H1 (cell line): Measurements from ENCODE around the gene SASS6. TPM values are rescaled to one million over a fixed set of nuclear protein-coding genes. Genes with fewer than 3 reads are reported as not detected.

Source experiments
- CHD7 ChIP-seq: fragments of 300-600 bp; sonication (generic); IDR thresholded peaks from 2 replicates; pipeline ENCODE4 v1.7.1; 2012; ENCODE audit warnings: low read length, moderate library complexity, mild to moderate bottlenecking, inconsistent platforms; ENCODE audit not compliant: insufficient replicate concordance
- EGR1 ChIP-seq: IDR thresholded peaks from 2 replicates; pipeline ENCODE4 v1.6.1; 2011; ENCODE audit warnings: low read depth, low read length, borderline replicate concordance
- EP300 ChIP-seq, 2 experiments: IDR thresholded peaks; 1 replicate in 1 of 2; 2 replicates in 1 of 2; pipeline ENCODE4 v1.6.1; 2011 to 2012; ENCODE audit warnings: low read depth in 2 of 2, low read length in 2 of 2, mild to moderate bottlenecking in 2 of 2, borderline replicate concordance in 1 of 2, inconsistent platforms in 1 of 2, moderate library complexity in 1 of 2
- MAFK ChIP-seq: IDR thresholded peaks from 2 replicates; pipeline ENCODE4 v1.6.1; 2012; ENCODE audit warnings: low read depth, mild to moderate bottlenecking, improper control_type of control experiment, low read length
- RFX5 ChIP-seq: IDR thresholded peaks from 2 replicates; pipeline ENCODE4 v1.6.1; 2011; ENCODE audit warnings: low read depth, low read length, improper control_type of control experiment, borderline replicate concordance
- SRF ChIP-seq: IDR thresholded peaks from 2 replicates; pipeline ENCODE4 v1.6.1; 2011; ENCODE audit warnings: mild to moderate bottlenecking, low read depth, low read length, moderate library complexity
- polyA plus RNA-seq, 7 experiments: library from polyadenylated mRNA; depleted of rRNA in 3 of 7; stranded (reverse) in 5 of 7; unstranded in 2 of 7; fragments of >200 nt in 5 of 7; fragments of 200-250 nt in 2 of 7; gene quantifications; 1 replicate in 5 of 7; 2 replicates in 1 of 7; 4 replicates in 1 of 7; pipeline versions ENCODE4 v1.2.1 to v1.2.3, GENCODE V29; 2011 to 2013; ENCODE audit warnings: missing spikeins in 2 of 7, mixed read lengths in 2 of 7
- total RNA-seq: library from RNA; stranded (reverse); fragmentation: NEBNext Ultra II Directional; extraction: Animal tissue kit (Norgen Biotek cat#: 25700); gene quantifications from 2 replicates; pipeline ENCODE4 v1.2.1, GENCODE V29; 2021

SASS6 gene
- total and polyA plus RNA-seq, 2 of the 8 experiments (the other 6 are each of a cell fraction or from before 2014, with no cell fraction given) = 1.2 to 13.8 TPM

GRCh38 chr1:100115524-100115923 lies 17.2 kb downstream of the SASS6 start (continued):
- TF ChIP-seq CHD7 (no peak), RFX5 (no peak), SRF (no peak), EGR1 (no peak), EP300 (IDR thresholded peaks at IDR 0.05; ENCODE audit: borderline replicate concordance in 1 of 2, low read depth in 2 of 2, low read length in 2 of 2) (no peak), MAFK (no peak)
